ENCODE data around the gene TNRC6B.
"Not testable (repeated sequence)": the region's sequence is repeated elsewhere in the genome, so short reads cannot be mapped to it uniquely, and the experiment has no call there.

TNRC6B gene

GRCh38 chr22:40182231-40182835 is 4.6 kb downstream of the TNRC6B start:
- DNase-seq: no peak

- no peak for DNase-seq
Observed at GRCh38 chr22:40183029-40183581, 5.4 kb downstream of the TNRC6B start.

GRCh38 chr22:40183603-40184002 is 5.9 kb downstream of the TNRC6B start:
- not testable (repeated sequence) for DNase-seq

- DNase-seq: no peak
Observed at GRCh38 chr22:40187389-40187788, 9.7 kb downstream of the TNRC6B start.

- no peak for DNase-seq
Observed at GRCh38 chr22:40189997-40190396, 12.3 kb downstream of the TNRC6B start.

GRCh38 chr22:40190501-40190900 is 12.8 kb downstream of the TNRC6B start:
- DNase-seq: no peak

GRCh38 chr22:40193429-40194421 is 16.0 kb downstream of the TNRC6B start:
- no peak for DNase-seq

- DNase-seq: no peak
Observed at GRCh38 chr22:40194656-40195055, 16.9 kb downstream of the TNRC6B start.

GRCh38 chr22:40196628-40197360 is 19.1 kb downstream of the TNRC6B start:
- DNase-seq: no peak

GRCh38 chr22:40197421-40197820 is 19.7 kb downstream of the TNRC6B start:
- not testable (repeated sequence) for DNase-seq

GRCh38 chr22:40198733-40199132 is 21.0 kb downstream of the TNRC6B start:
- no peak for DNase-seq

- DNase-seq: no peak
Observed at GRCh38 chr22:40199223-40199622, 21.5 kb downstream of the TNRC6B start.

- DNase-seq: no peak
Observed at GRCh38 chr22:40199852-40200251, 22.1 kb downstream of the TNRC6B start.

GRCh38 chr22:40200795-40201530 is 23.2 kb downstream of the TNRC6B start:
- no peak for DNase-seq

- DNase-seq: no peak
Observed at GRCh38 chr22:40202225-40202944, 24.7 kb downstream of the TNRC6B start.

- DNase-seq: no peak
Observed at GRCh38 chr22:40203572-40203971, 25.8 kb downstream of the TNRC6B start.

- DNase-seq: no peak
Observed at GRCh38 chr22:40204321-40205116, 26.8 kb downstream of the TNRC6B start.

GRCh38 chr22:40206561-40206960 is 28.8 kb downstream of the TNRC6B start:
- DNase-seq: no peak

- DNase-seq: no peak
Observed at GRCh38 chr22:40210818-40211217, 33.1 kb downstream of the TNRC6B start.

- no peak for DNase-seq
Observed at GRCh38 chr22:40211476-40212054, 33.8 kb downstream of the TNRC6B start.

All from NCI-H2081 treated with DMSO at 0.1 percent for 48 hours (cell line).